ENCODE data around the gene PMS2.

DNA sequence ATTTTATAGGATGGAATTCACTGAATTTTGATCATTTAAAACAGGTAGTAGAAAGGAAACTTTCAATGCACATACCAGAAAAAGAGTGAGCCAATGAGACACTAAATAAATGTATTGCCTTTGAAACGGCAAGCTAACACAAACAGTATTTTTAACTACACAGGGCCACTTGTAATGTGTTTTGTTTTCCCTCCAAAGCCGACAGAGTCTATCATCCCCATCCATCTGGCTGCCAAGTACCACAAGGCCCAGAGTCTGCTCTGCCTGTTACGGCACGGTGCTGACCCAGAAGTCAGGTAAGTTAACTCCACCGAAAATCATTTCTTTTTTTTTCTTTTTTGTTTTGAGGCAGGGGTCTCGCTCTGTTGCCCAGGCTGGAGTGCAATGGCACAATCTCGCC, 23.8 kb upstream of the PMS2 start:
- TF ChIP-seq EZH2 (IDR thresholded peaks at IDR 0.05; ENCODE audit: low read length) (no peak), CTCF (optimal IDR thresholded peaks at IDR 0.05 in 1 of 3, IDR thresholded peaks at IDR 0.05 in 1 of 3, conservative IDR thresholded peaks at IDR 0.05 in 1 of 3; ENCODE audit: extremely low read depth in 1 of 3, insufficient read depth in 2 of 3, low read length in 3 of 3) (no peak)
